Gastrocnemius medialis (tissue), 4 donors: ENCODE data around the gene CEACAM20.

Source experiments
- POLR2A ChIP-seq, 2 donors: fragments of 450-650 bp; IDR thresholded peaks; one replicate each; pipeline ENCODE4 v1.6.1; 2017; ENCODE audit warnings: antibody characterized with exemption in 2 of 2, mild to moderate bottlenecking in 2 of 2, moderate library complexity in 2 of 2
- TF ChIP-seq, protein P1 (sequence below), 5 experiments: fragments of 450-650 bp in 3 of 5; fragments of 200-600 bp in 2 of 5; sonication (generic) in 2 of 5; IDR thresholded peaks in 4 of 5; conservative IDR thresholded peaks in 1 of 5; 1 replicate in 4 of 5; 2 replicates in 1 of 5; pipeline ENCODE4 v1.5.1; 2016 to 2019; ENCODE audit warnings: antibody characterized with exemption in 5 of 5, mild to moderate bottlenecking in 3 of 5, moderate library complexity in 3 of 5

DNA sequence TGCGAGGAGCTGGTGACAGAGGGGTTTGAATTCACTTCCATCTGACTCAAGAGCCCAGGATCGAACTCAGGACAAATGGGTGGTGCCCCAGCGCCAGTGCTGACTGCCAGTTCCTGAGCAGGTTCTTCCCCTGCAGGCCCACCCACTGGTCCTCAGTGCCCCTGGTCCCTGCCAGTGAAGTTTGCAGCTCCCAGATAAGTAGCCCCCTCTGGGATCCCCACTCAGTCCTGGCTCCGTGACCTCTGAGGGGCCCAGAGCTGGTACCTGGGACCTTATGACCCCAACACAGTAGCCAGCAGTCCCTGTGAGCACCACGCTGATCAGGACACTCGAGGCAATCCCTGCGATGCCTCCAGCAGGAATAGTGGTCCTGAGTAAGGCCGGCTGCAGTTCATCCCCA lies 11.3 kb upstream of the CEACAM20 start:
- TF ChIP-seq, protein P1, sequence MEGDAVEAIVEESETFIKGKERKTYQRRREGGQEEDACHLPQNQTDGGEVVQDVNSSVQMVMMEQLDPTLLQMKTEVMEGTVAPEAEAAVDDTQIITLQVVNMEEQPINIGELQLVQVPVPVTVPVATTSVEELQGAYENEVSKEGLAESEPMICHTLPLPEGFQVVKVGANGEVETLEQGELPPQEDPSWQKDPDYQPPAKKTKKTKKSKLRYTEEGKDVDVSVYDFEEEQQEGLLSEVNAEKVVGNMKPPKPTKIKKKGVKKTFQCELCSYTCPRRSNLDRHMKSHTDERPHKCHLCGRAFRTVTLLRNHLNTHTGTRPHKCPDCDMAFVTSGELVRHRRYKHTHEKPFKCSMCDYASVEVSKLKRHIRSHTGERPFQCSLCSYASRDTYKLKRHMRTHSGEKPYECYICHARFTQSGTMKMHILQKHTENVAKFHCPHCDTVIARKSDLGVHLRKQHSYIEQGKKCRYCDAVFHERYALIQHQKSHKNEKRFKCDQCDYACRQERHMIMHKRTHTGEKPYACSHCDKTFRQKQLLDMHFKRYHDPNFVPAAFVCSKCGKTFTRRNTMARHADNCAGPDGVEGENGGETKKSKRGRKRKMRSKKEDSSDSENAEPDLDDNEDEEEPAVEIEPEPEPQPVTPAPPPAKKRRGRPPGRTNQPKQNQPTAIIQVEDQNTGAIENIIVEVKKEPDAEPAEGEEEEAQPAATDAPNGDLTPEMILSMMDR (IDR thresholded peaks at IDR 0.05 in 4 of 5, conservative IDR thresholded peaks at IDR 0.05 in 1 of 5) = no peak
- no peak for TF ChIP-seq POLR2A (IDR thresholded peaks at IDR 0.05)
